GM12891 (cell line): ENCODE data around the gene EMC6. TPM values are rescaled to one million over a fixed set of nuclear protein-coding genes. Genes with fewer than 3 reads are reported as not detected.
A peak's percentile ranks its signal among the peaks of the same experiment; 100 is the strongest.

ENCODE experiments used
- DNase-seq: peaks from one replicate; pipeline ENCODE4 v3.0.0; 2011; ENCODE audit warnings: low spot score; ENCODE audit not compliant: insufficient read length
- FAIRE-seq: peaks from 2 replicates; lab custom pipeline; 2011; peaks lifted over from hg19 to GRCh38; lab: Jason Lieb, UNC
- PAX5 ChIP-seq: IDR thresholded peaks from 2 replicates; pipeline ENCODE4 v1.6.1; 2011; ENCODE audit warnings: low read length, moderate library complexity, mild to moderate bottlenecking; ENCODE audit not compliant: insufficient read depth, severe bottlenecking
- POLR2A ChIP-seq: IDR thresholded peaks from 2 replicates; pipeline ENCODE4 v1.6.1; 2011; ENCODE audit warnings: low read depth, low read length, control low read depth
- POLR2AphosphoS5 ChIP-seq: IDR thresholded peaks from 2 replicates; pipeline ENCODE4 v1.6.1; 2011; ENCODE audit warnings: low read depth, low read length, control low read depth
- POU2F2 ChIP-seq: IDR thresholded peaks from 2 replicates; pipeline ENCODE4 v1.6.1; 2011; ENCODE audit warnings: low read depth, mild to moderate bottlenecking, control low read depth, low read length, moderate library complexity
- SPI1 ChIP-seq: IDR thresholded peaks from 2 replicates; pipeline ENCODE4 v1.6.1; 2011; ENCODE audit warnings: low read depth, low read length, control low read depth
- TAF1 ChIP-seq: IDR thresholded peaks from 2 replicates; pipeline ENCODE4 v1.6.1; 2011; ENCODE audit warnings: low read depth, low read length, control low read depth
- polyA plus RNA-seq: library from polyadenylated mRNA; unstranded; fragments of >200 nt; gene quantifications from one replicate; pipeline ENCODE4 v1.2.1, GENCODE V29; 2012; ENCODE audit warnings: low read depth, missing spikeins, inconsistent platforms; ENCODE audit not compliant: missing spikeins

The EMC6 gene
- polyA plus RNA-seq: 64.0 TPM

- DNase-seq (peak; percentile 100), FAIRE-seq (peak; percentile 99)
- peak; percentile 37; the same call in 1 of the 2 replicates for TF ChIP-seq POU2F2
- TF ChIP-seq SPI1: no peak
- peak; percentile 53 for TF ChIP-seq PAX5
- TF ChIP-seq POLR2AphosphoS5: peak; percentile 90
- peak; percentile 99 for TF ChIP-seq TAF1
- peak; percentile 93 for TF ChIP-seq POLR2A
These were observed at the start of gene EMC6, which contains the start of gene TAX1BP3 for GRCh38 chr17:3668279-3669084. Gene EMC6 (plus strand): TSS chr17:3668812. CDS start chr17:3669147, 335 bp downstream. Gene TAX1BP3 (minus strand): TSS chr17:3668578. CDS start chr17:3668526, 52 bp downstream.

- no peak for DNase-seq
- no peak for TF ChIP-seq POLR2A
- no peak for FAIRE-seq
These were observed 47.4 kb upstream of the EMC6 start for GRCh38 chr17:3621146-3621720.

- DNase-seq: no peak
- TF ChIP-seq POLR2AphosphoS5 (no peak), PAX5 (no peak), TAF1 (no peak), SPI1 (no peak), POU2F2 (no peak), POLR2A (no peak)
- no peak for FAIRE-seq
These were observed 45.5 kb upstream of the EMC6 start for GRCh38 chr17:3622977-3623594.

GRCh38 chr17:3626831-3627768, 41.5 kb upstream of the EMC6 start:
- DNase-seq (no peak), FAIRE-seq (no peak)
- TF ChIP-seq SPI1: no peak
- TF ChIP-seq POLR2A: no peak
- TF ChIP-seq PAX5: no peak
- no peak for TF ChIP-seq POLR2AphosphoS5
- TF ChIP-seq POU2F2: no peak
- no peak for TF ChIP-seq TAF1

- TF ChIP-seq TAF1: no peak
- TF ChIP-seq POU2F2: no peak
- no peak for TF ChIP-seq SPI1
- TF ChIP-seq PAX5: no peak
- TF ChIP-seq POLR2A: no peak
- FAIRE-seq: no peak
- DNase-seq: no peak
These were observed 40.8 kb upstream of the EMC6 start for GRCh38 chr17:3627769-3628167.

- DNase-seq (no peak), FAIRE-seq (no peak)
- TF ChIP-seq POLR2A (no peak), POLR2AphosphoS5 (no peak), SPI1 (no peak), POU2F2 (no peak), PAX5 (no peak), TAF1 (no peak)
These were observed 37.8 kb upstream of the EMC6 start for GRCh38 chr17:3630781-3631180.

GRCh38 chr17:3632287-3632686, 36.3 kb upstream of the EMC6 start:
- FAIRE-seq (no peak), DNase-seq (no peak)
- TF ChIP-seq POLR2A: no peak
- TF ChIP-seq SPI1: no peak
- no peak for TF ChIP-seq PAX5
- no peak for TF ChIP-seq POU2F2
- TF ChIP-seq POLR2AphosphoS5: no peak

GRCh38 chr17:3635474-3636153, 33.0 kb upstream of the EMC6 start:
- TF ChIP-seq PAX5 (no peak), POLR2AphosphoS5 (no peak), POLR2A (no peak), SPI1 (no peak), TAF1 (no peak), POU2F2 (no peak)
- DNase-seq (no peak), FAIRE-seq (no peak)
